Esophagus (tissue), 2 donors: ENCODE results near the gene CBY2. TPM values are rescaled to one million over a fixed set of nuclear protein-coding genes. Genes with fewer than 3 reads are reported as not detected.

Experiments used
- H3K27ac ChIP-seq, 2 donors: one replicate each; pipeline ENCODE4 v1.5.1; 2013; ENCODE audit warnings: low read depth in 2 of 2, mild to moderate bottlenecking in 2 of 2, inconsistent platforms in 1 of 2, low read length in 1 of 2, moderate library complexity in 1 of 2
- H3K27me3 ChIP-seq, 2 donors: one replicate each; pipeline ENCODE4 v1.6.1; 2013; ENCODE audit warnings: low read length in 2 of 2, control low read depth in 1 of 2, mild to moderate bottlenecking in 1 of 2; ENCODE audit not compliant: insufficient read depth in 2 of 2, control insufficient read depth in 1 of 2
- H3K36me3 ChIP-seq, 2 donors: one replicate each; pipeline ENCODE4 v1.6.1; 2013; ENCODE audit warnings: low read length in 1 of 2; ENCODE audit not compliant: control insufficient read depth in 2 of 2, insufficient read depth in 2 of 2
- H3K4me1 ChIP-seq, 2 donors: one replicate each; pipeline ENCODE4 v1.6.1; 2013; ENCODE audit warnings: low read length in 1 of 2; ENCODE audit not compliant: control insufficient read depth in 2 of 2, insufficient read depth in 2 of 2
- H3K4me3 ChIP-seq, 2 donors: one replicate each; pipeline ENCODE4 v1.5.1; 2013; ENCODE audit warnings: low read length in 2 of 2, mild to moderate bottlenecking in 2 of 2, low read depth in 1 of 2, moderate library complexity in 1 of 2
- H3K9me3 ChIP-seq, 2 donors: one replicate each; pipeline ENCODE4 v1.6.1; 2013; ENCODE audit warnings: mild to moderate bottlenecking in 2 of 2, low read depth in 1 of 2, low read length in 1 of 2, moderate library complexity in 1 of 2; ENCODE audit not compliant: control insufficient read depth in 2 of 2, insufficient read depth in 1 of 2
- WGBS, 2 donors: extraction: QIAGEN DNeasy Blood & Tissue Kit; methylation state at CpG; one replicate each; pipeline ENCODE4 v1.1.7; 2013; 5-methylcytosine and 5-hydroxymethylcytosine counted together
- polyA plus RNA-seq, 2 donors: library from polyadenylated mRNA; stranded (reverse); fragments of 200-250 nt; gene quantifications; one replicate each; pipeline ENCODE4 v1.2.3, GENCODE V29; 2013
- donor health status: healthy with polysubstance abuse.
- donor health status: Bipolar disorder and iron deficiency.

The CBY2 gene
- polyA plus RNA-seq, 2 donors = not detected

GRCh38 chr13:45696610-45697226 lies 5.4 kb upstream of the CBY2 start:
- no peak overlapping the region for H3K27ac ChIP-seq
- H3K4me3 ChIP-seq = no peak overlapping the region
- H3K27me3 ChIP-seq = no peaks in the 10 kb centered on the region
- no peaks in the 10 kb centered on the region for H3K4me1 ChIP-seq
- no peaks in the 10 kb centered on the region for H3K9me3 ChIP-seq
- H3K36me3 ChIP-seq = no peaks in the 10 kb centered on the region
- WGBS, 2 donors = 55 to 58% methylated on average over 2 of the region's 2 CpGs

GRCh38 chr13:45700971-45701900 lies 884 bp upstream of the CBY2 start:
- H3K27me3 ChIP-seq = no peaks in the 10 kb centered on the region
- no peaks in the 10 kb centered on the region for H3K9me3 ChIP-seq
- H3K4me3 ChIP-seq = no peak overlapping the region
- H3K27ac ChIP-seq = no peak overlapping the region
- 67 to 68% methylated on average over 4 of the region's 4 CpGs for WGBS, 2 donors
- H3K4me1 ChIP-seq = no peaks in the 10 kb centered on the region
- no peaks in the 10 kb centered on the region for H3K36me3 ChIP-seq

DNA sequence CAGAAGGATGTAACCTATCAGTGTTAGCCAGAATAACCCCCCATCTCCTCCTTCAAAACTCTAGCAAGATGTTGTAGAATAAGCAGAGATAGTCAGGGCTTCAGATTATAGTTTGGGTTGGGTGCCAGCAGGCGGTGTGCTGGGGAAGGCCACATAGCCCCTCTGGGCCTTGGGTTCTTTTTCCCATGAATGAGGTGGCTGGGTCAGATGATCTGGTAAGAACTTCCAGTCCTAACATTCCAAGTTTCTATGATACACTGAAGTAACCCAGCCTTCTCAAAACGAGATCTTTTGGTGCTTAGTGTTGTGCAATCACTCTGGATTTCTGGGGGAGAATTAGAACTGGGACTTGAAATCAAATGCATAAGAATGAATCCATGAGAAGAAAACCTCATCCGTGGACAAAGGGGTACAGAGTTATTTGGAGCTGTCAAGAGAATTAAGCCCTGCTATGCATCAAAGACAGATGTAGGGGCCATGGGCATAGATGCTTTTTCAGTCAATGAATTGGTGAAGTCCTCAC lies 810 bp downstream of the CBY2 start:
- Histone ChIP-seq H3K4me3 (no peak overlapping the region), H3K27me3 (no peaks in the 10 kb centered on the region)
- WGBS, 2 donors = 73 to 75% methylated on average over 3 of the region's 3 CpGs

DNA sequence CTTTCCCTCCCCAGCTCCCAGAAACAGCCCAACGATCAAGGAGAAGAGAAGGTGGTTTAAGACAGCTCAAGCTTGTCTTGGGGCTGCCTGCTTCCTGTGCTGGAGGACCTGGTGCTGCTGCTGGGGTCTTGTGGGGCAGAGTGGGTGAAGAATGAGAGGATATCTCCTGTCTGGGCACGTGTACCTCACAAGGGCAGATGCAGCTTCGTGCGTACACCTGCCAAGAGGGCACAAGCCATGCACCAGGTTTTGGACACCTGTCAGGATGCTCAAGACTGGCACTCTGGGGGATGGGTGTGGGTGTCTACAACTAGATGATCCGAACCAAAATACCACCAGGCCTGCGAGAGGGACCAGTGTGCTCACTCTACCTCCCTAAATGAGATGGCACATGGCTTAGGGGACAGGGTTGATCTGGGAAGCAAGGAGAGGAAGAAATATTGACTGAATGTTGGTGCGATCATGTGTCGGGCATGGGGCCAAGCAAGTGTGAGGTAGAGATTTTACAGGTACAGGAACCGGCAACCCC lies 2.2 kb downstream of the CBY2 start:
- Histone ChIP-seq H3K4me1 (no peaks in the 10 kb centered on the region), H3K36me3 (no peaks in the 10 kb centered on the region), H3K9me3 (no peaks in the 10 kb centered on the region), H3K27ac (no peak overlapping the region), H3K27me3 (no peaks in the 10 kb centered on the region), H3K4me3 (no peak overlapping the region)
- 87 to 88% methylated on average over 9 of the region's 9 CpGs for WGBS, 2 donors

More for the DNA sequence above, 810 bp downstream of the CBY2 start:
- no peaks in the 10 kb centered on the region for H3K36me3 ChIP-seq
- H3K4me1 ChIP-seq = no peaks in the 10 kb centered on the region
- H3K27ac ChIP-seq = no peak overlapping the region
- H3K9me3 ChIP-seq = no peaks in the 10 kb centered on the region

GRCh38 chr13:45704854-45705695 lies 3.0 kb downstream of the CBY2 start:
- no peak overlapping the region for H3K27ac ChIP-seq
- no peaks in the 10 kb centered on the region for H3K4me1 ChIP-seq
- no peak overlapping the region for H3K4me3 ChIP-seq
- no peaks in the 10 kb centered on the region for H3K27me3 ChIP-seq
- WGBS, 2 donors = 66 to 67% methylated on average over 7 of the region's 7 CpGs
- H3K36me3 ChIP-seq = no peaks in the 10 kb centered on the region
- H3K9me3 ChIP-seq = no peaks in the 10 kb centered on the region

DNA sequence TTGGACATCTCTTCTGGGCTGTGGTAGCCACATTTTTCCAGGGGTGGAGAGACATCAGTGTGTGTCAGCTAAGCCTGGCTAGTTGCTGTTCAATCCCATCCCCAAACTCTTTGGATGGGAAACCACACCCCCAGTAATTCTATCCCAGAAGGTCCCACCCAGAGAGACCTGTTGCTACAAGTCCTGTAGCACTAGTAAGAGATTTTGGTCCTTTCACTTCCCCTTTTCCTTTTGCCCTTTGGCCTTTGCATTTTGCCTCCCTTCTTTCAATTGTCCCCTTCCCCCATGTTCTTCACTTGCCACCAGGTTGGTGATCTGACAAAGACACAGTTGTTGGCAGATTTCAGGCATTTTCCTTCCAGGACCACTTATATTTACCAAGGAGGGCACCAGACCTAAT lies 3.8 kb downstream of the CBY2 start:
- no peaks in the 10 kb centered on the region for H3K9me3 ChIP-seq
- H3K27me3 ChIP-seq = no peaks in the 10 kb centered on the region
- no peak overlapping the region for H3K4me3 ChIP-seq
- no peak overlapping the region for H3K27ac ChIP-seq
- H3K36me3 ChIP-seq = no peaks in the 10 kb centered on the region
- H3K4me1 ChIP-seq = no peaks in the 10 kb centered on the region

GRCh38 chr13:45707516-45708100 lies 5.5 kb downstream of the CBY2 start:
- no peak overlapping the region for H3K4me3 ChIP-seq
- H3K4me1 ChIP-seq = no peaks in the 10 kb centered on the region
- no peaks in the 10 kb centered on the region for H3K9me3 ChIP-seq
- no peak overlapping the region for H3K27ac ChIP-seq
- no peaks in the 10 kb centered on the region for H3K27me3 ChIP-seq
- WGBS, 2 donors = 74 to 78% methylated on average over 2 of the region's 2 CpGs
- H3K36me3 ChIP-seq = no peaks in the 10 kb centered on the region

GRCh38 chr13:45711951-45712350 lies 9.8 kb downstream of the CBY2 start:
- H3K4me3 ChIP-seq = no peak overlapping the region
- H3K27me3 ChIP-seq = peaks cover 0 to 2% of the 10 kb centered on the region in 2 donors
- peaks cover 0 to 2% of the 10 kb centered on the region in 2 donors for H3K9me3 ChIP-seq
- no peak overlapping the region for H3K27ac ChIP-seq
- 94 to 98% methylated on average over 2 of the region's 2 CpGs for WGBS, 2 donors
- no peaks in the 10 kb centered on the region for H3K4me1 ChIP-seq
- no peaks in the 10 kb centered on the region for H3K36me3 ChIP-seq
